ENCODE results near the gene ADAP2.
A peak's percentile ranks its signal among the peaks of the same experiment; 100 is the strongest.
"Not testable (repeated sequence)": the region's sequence is repeated elsewhere in the genome, so short reads cannot be mapped to it uniquely, and the experiment has no call there.

Gene ADAP2

DNA sequence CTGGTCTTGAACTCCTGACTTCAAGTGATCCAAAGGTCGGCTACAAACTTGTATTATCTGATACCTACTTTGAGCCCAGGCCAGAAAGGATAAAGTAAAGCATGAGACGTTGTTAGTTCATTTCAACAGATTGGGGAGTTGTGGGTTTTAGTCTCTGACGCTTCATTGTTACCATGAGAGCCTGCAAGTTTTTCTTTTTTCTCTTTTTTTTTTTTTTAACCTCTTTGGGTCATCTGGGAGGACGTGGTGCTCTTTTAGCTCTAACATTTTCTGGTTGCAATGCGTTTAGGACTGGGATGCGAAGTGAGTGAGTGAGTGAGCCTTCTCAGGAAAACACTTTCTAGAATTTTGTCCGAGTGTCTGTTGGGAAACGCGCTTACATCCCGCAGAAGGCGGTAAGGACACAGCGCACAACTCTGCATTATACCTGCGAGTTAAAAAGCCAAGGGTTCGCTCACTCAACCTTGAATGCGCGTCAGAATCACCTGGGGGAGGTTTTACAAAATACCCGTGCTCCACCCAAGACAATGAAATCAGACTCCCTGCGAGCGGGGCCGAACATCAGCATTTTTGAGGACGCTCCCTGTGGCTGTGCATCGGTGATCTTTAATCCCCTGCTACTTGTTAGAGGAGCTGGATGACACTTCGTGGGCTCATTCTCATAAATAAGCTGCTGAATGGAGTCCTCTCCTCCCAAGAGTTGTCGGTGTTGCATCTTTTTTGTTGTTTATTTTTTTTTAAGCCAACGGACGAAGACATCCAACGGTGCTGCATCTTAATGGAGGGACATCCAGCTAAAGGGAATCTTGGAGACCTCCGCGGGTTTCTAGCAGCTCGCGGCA is 48.5 kb downstream of the ADAP2 start:
- DNase-seq (ENCODE audit: low read depth in 2 of 2), result no peak

DNA sequence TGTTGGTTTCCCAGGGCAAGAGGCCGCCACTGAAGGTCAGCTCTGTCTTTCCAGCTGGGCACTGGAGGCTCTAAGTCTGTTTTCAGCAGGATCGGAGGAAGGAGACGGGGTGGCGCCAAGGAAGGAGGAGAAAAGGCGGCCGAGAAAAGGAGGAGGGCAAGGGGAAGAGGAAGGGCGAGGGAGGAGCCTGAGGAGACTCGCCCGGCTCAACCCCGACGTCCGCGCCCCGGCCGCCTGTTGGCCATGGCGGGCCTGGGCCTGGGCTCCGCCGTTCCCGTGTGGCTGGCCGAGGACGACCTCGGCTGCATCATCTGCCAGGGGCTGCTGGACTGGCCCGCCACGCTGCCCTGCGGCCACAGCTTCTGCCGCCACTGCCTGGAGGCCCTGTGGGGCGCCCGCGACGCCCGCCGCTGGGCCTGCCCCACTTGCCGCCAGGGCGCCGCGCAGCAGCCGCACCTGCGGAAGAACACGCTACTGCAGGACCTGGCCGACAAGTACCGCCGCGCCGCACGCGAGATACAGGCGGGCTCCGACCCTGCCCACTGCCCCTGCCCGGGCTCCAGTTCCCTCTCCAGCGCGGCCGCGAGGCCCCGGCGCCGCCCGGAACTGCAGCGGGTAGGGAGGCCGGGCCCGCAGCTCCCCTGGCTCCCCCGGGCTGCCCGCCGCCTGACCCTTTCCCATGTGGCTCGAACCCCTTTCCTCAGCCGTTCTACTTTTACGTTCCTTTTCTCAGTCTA is 49.3 kb downstream of the ADAP2 start, which contains the start of gene RNF135:
Gene RNF135, plus strand, starts transcription at position 209 of the 737 bp plus-strand sequence. Its CDS starts 35 bp downstream, at position 244.
- peak; percentile 13 to 20 for DNase-seq (ENCODE audit: low read depth in 2 of 2)

DNA sequence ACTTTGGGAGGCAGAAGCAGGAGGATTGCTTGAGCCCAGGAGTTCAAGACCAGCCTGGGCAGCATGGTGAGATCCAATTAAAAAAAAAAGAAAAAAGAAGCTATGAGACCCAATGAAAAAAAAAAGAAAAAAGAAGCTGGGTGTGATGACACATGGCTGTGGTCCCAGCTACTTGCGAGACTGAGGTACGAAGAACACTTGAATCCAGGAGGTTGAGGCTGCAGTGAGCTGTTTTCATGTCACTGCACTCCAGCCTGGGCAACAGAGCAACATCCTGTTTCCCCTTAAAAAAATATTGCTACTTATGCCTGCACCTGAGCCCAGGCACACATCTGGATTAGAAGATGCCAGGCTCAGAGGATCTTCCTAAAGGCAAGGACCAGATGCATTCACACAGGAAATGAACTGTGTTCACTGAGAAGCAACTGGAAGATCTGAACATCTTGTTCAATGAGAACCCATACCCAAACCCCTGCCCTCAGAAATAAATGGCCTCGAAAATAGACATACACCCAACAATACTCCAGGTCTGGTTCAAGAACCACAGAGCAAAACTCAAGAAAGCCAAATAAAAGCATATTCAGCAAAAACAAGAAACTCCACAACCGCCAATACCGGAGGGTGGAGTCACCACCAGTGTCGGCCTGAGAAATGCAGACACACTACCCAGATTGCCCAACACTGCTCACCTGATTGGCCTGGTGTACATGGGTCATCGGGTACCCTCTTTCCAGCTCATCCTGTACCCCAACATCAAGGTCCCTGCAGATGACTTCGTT is 53.5 kb downstream of the ADAP2 start:
- no peak for DNase-seq (ENCODE audit: low read depth in 2 of 2)

DNA sequence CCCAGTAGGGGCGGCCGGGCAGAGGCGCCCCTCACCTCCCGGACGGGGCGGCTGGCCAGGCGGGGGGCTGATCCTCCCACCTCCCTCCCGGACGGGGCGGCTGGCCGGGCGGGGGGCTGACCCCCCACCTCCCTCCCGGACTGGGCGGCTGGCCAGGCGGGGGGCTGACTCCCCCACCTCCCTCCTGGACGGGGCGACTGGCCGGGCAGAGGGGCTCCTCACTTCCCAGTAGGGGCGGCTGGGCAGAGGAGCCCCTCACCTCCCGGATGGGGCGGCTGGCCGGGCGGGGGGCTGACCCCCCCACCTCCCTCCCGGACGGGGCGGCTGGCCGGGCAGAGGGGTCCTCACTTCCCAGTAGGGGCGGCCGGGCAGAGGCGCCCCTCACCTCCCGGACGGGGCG is 58.2 kb downstream of the ADAP2 start:
- DNase-seq (ENCODE audit: low read depth in 2 of 2), result not testable (repeated sequence)

DNA sequence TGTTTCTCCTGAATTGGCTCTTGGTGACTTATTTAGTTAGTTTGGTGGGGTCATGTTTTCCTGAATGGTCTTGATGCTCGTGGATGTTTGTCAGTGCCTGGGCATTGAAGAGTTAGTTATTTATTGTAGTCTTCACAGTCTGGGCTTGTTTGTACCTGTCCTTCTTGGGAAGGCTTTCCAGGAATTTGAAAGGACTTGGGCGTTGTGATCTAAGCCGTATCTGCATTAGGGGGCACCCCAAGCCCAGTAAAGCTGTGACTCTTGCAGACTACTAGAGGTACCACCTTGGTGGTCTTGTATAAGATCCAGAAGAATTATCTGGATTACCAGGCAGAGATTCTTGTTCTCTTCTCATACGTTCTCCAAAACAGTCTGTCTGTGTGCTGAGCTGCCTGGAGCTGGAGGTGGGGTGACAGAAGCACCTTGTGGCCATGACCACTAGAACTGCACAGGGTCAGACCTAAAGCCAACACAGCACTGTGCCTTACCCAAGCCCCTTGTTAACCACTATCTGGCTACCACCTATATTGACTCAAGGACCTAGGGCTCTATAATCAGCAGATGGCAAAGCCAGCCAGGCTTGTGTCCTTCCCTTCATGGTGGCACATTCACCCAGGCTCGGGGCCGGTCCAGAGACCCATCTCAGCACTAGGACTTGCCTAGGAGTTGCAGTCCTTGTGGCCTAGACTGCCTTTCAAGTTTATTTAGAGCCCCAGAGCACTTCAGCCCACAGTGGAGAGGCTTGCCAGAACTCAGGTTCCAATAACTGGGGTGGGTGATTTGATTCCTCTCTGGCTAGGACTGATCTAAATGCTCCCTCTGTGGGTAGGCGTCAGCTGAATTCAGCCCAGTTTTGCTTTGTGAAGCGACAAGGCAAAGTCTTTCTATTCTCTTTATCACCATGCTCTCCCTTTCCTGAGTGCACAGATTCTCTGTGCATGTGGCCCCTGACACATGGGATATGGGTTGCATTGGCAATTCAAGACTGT is 60.1 kb downstream of the ADAP2 start:
- DNase-seq (ENCODE audit: low read depth in 2 of 2), result no peak

DNA sequence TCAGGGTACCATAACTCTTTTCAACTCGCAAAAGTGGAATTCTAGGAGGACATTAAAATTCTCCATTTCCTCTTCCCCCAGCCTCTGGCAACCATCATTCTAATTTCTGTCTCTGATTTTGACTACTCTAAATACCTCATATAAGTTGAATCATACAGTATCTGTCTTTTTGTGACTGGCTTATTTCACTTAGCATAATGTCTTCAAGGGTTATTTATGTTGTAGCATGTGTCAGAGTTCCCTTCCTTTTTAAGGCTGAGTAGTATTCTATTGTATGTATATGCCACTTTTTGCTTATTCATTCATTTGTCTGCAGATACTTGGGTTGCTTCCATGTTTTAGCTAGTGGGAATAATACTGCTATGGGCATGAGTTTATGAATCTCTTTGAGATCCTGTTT is 61.1 kb downstream of the ADAP2 start:
- no peak for DNase-seq (ENCODE audit: low read depth in 2 of 2)

DNA sequence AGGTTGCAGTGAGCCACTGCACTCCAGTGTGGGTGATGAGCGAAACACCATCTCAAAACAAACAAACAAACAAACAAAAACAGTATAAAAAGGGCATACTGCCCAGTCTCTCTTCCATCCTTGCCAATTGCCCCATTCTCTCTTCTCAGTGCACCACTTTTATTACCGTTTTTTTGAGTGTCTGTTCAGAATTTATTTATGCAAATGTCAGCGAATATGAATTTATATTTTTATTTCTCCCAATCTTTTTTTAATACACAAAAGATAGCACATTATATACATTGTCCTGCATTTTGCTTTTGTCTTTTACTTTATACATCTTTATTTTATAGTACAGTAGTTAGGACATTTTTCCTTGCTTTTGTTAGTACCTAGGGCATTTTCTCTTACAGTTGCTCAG is 68.7 kb downstream of the ADAP2 start:
- DNase-seq (ENCODE audit: low read depth in 2 of 2), result no peak

DNA sequence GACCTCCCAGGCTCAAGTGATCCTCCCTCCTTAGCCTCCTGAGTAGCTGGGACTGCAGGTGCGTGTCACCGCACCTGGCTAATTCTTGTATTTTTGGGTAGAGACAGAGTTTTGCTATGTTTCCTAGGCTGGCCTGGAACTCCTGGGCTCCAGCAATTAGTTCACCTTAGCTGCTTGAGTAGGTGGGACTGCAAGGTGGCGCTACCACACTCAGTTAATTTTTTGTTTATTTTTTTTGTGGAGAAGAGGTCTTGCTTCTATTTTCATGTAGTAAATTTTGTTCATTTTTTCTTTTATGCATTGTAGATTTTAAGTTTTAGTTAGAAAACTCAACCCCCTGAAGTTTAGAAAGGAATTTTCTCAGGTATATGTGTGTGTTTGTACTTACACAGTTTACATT is 70.8 kb downstream of the ADAP2 start:
- DNase-seq (ENCODE audit: low read depth in 2 of 2), result no peak

DNA sequence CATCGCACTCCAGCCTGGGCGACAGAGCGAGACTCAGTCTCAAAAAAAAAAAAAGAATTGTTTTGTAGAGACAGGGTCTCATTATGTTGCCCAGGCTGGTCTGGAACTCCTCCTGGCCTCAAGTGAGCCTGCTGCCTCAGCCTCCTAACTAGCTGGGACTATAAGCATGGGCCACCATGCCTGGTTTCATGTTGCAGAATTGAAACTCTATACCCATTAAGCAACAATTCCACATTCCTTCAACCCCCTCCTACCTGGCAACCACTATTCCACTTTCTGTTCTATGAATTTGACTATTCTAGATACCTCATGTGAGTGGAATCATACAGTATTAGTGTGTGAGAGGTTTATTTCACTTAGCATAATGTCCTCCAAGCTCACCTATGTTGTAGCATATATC is 73.6 kb downstream of the ADAP2 start:
- DNase-seq (ENCODE audit: low read depth in 2 of 2), result no peak

DNA sequence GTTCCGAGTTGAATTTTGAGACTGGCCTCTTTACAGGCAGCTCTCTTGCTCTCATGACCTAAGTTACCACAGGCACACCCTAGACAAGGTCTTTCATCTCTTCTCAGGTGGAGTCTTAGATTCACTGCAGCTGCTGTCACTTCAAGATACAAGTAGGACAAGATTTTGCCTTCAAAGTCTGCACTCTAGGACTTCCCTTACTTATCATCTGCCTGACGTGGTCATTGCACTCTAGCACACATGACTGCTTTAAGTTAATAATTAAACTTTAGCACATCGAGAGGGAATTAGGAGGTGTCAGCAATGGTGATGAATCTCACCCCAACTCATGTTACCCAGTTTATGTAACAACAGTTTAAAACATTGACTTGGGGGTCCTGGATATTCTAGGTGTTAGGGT is 74.7 kb downstream of the ADAP2 start:
- DNase-seq (ENCODE audit: low read depth in 2 of 2), result no peak

DNA sequence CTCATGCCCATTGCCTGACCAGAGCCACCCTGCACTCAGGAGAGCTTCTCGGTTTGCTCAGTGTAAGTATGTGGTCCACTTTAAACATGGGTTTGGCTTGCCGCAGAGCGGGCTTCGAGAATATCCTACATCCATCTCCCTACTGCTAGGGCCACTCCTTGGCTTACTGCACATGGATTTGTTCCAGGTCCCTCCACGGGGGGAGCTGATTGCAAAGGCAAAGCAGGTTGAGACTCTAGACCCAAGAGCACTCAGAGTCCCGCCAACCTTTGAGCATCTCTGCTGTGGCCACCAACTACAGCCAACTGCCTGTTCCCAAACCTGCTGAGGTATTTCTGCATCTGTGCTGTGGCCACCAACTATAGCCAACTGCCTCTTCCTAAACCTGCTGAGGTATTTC is 75.5 kb downstream of the ADAP2 start:
- DNase-seq (ENCODE audit: low read depth in 2 of 2), result no peak

DNA sequence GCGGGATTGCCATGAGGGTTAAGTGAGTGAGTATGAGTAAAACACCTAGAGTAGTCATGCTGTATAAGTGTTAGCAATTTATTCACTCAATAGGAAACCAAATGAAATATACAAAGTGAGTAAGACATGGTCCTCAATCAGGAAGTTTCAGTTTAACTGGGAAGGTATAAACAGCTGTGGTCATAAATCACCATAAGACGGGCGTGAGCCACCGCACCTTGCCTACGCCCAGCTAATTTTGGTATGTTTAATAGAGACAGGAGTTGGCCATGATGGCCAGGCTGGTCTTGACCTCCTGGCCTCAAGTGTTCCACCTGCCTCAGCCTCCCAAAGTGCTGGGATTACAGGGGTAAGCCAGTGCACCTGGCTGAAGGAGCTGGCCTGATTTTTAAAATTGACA is 76.1 kb downstream of the ADAP2 start:
- no peak for DNase-seq (ENCODE audit: low read depth in 2 of 2)

DNA sequence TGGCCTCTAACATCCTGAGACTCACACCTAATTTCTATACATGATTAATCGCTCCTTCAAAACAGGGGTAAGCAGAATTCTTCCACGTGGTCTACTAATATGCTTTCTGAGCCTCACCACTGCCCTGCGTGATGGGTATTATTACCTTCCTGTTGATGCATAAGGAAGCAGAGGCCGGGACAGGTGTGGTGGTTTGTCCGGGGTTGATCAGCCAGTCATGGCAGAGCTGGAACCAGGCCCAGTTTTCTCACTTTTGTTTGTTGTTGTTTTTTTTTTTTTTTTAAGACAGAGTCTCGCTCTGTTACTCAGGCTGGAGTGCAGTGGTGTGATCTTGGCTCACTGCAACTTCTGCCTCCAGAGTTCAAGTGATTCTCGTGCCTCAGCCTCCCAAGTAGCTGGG is 80.3 kb downstream of the ADAP2 start:
- DNase-seq (ENCODE audit: low read depth in 2 of 2), result no peak

DNA sequence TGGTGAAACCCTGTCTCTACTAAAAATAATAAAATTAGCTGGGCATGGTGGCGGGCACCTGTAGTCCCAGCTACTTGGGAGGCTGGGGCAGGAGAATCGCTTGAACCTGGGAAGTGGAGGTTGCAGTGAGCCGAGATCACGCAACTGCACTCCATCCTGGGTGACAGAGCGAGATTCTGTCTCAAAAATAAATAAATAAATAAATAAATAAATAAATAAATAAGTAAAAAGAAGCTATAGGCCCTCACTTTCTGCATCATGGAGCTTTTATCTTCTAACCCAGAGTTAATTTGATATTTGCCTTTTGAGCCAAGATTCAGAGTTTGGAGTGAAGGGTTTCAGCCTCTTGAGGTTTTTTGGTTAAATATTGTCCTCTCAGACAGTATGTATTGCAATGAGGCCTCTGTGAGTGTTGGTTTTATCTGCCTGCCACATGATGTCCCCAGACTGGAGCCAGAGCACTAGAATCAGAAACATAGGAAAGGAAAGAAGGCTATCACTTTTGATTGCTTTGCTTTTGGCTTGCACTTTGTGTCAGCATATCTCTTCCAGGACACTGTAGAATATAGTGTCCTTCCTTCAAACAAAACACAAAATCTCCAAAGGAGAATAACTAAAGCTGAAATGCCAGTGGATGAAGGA is 81.6 kb downstream of the ADAP2 start:
- no peak for DNase-seq (ENCODE audit: low read depth in 2 of 2)

DNA sequence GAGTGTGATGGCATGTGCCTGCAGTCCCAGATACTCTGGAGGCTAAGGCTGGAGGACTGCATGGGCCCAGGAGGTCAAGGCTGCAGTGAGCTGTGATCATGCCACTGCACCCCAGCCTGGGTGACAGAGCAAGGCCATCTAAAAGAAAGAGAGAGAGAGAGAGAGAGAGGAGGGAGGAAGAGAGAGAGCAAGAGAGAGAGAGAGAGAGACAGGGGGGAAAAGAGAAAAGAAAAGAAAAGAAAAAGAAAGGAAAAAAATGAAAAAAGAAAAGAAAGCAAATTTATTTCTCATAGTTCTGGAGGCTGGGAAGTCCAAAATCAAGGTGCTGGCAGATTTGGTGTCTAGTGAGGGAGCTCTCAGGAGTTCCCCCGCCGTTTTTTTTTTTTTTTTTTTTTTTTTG is 82.4 kb downstream of the ADAP2 start:
- DNase-seq (ENCODE audit: low read depth in 2 of 2), result no peak

DNA sequence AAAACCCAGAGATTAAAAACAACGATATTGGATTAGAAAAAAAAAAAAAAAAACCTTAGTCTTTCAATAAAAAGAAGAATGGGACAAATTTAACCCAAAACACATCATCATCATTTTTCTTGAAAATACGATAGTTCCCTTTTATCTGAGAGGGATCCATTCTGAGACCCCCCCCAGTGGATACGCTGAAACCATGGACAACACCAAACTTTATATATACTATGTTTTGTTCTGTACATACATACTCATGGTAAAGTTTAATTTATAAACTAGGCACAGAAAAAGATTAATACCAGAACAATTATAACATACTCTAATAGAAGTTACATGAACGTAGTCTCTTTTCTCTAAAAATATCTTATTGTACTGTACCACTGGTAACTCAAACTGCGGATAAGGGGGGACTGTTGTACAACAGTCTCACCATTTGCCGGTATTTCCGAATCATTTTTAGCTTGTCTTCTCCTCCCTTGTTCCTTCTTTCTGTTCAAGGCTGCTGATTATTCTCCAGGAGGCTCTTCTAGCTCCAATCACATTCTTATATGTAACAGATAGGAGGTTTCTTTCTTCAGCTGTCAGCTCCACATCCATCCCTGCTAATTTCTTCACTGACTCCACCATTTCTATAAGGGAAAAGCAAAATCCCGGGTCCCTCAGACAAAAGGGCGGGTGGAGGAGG is 86.1 kb downstream of the ADAP2 start:
- no peak for DNase-seq (ENCODE audit: low read depth in 2 of 2)

DNA sequence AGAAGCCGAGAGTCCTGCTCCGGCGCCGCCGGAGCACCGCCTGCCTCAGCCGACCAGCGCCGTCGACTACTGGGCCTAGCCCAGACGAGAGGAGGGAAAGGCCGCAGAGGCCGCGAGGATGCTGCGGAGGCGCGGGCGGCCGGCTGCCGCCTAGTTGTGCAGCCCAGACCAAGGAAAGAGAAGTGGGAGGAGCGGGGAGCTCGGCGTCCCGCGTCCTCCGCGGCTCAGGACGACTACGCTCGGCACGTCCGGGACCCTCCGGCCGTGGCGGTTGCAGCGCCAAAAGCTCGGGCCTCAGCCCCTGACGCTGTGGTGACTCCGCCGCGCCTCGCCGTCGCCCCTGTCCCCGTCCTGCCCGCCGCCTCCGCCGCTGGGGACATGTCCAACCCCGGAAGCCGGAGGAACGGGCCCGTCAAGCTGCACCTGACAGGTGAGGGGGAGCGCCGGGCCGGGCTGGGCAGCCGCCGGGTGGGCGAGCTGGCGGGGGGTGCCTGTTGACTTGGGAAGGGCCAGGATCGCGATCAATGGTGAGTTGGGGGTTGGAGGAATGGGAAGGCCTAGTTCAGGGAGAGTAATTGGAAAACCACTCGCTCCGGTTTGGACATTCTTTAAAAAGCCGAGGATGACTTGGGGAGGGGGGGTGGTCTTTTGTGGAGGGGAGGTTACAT is 86.8 kb downstream of the ADAP2 start:
- DNase-seq (ENCODE audit: low read depth in 2 of 2), result peak in 1 of 2 donors; percentile 4
